Mesothelial cell of epicardium (in vitro differentiated cells): ENCODE results near the gene TPPP. TPM values are rescaled to one million over a fixed set of nuclear protein-coding genes. Genes with fewer than 3 reads are reported as not detected.
"Not testable (repeated sequence)": the region's sequence is repeated elsewhere in the genome, so short reads cannot be mapped to it uniquely, and the experiment has no call there.

Experiments used
- DNase-seq, 2 experiments: peaks; one replicate each; pipeline ENCODE4 v3.0.0; 2021; ENCODE audit warnings: low spot score in 2 of 2; ENCODE audit not compliant: unreplicated experiment in 2 of 2
- H3K27ac Mint-ChIP-seq: 2 replicates; pipeline ENCODE4 v1.8.0; 2021; ENCODE audit warnings: mixed read lengths
- H3K27me3 Mint-ChIP-seq: 2 replicates; pipeline ENCODE4 v1.8.0; 2021; ENCODE audit warnings: low read depth, mixed read lengths
- H3K36me3 Mint-ChIP-seq: 2 replicates; pipeline ENCODE4 v1.8.0; 2021; ENCODE audit warnings: mixed read lengths
- H3K4me1 Mint-ChIP-seq: 2 replicates; pipeline ENCODE4 v1.8.0; 2021; ENCODE audit warnings: mixed read lengths
- H3K4me3 Mint-ChIP-seq: 2 replicates; pipeline ENCODE4 v1.8.0; 2021; ENCODE audit warnings: mild to moderate bottlenecking, moderate library complexity, mixed read lengths
- H3K9me3 Mint-ChIP-seq: 2 replicates; pipeline ENCODE4 v1.8.0; 2021; ENCODE audit warnings: mixed read lengths
- CTCF ChIP-seq: fragments of 200-600 bp; sonication (generic); IDR thresholded peaks from one replicate; pipeline ENCODE4 v1.5.0; 2021; ENCODE audit warnings: antibody characterized with exemption; ENCODE audit not compliant: unreplicated experiment
- total RNA-seq: library from RNA; stranded (reverse); gene quantifications from 3 replicates; pipeline ENCODE4 v1.2.1, GENCODE V29; 2021

The TPPP gene
- total RNA-seq, 1 donor from 2014 or later: 0.16 TPM

GRCh38 chr5:636951-637350, 56.2 kb downstream of the TPPP start:
- peaks cover 24% of the 10 kb centered on the region for H3K36me3 Mint-ChIP-seq
- DNase-seq: no peak
- H3K27ac Mint-ChIP-seq: no peak overlapping the region
- no peaks in the 10 kb centered on the region for H3K4me1 Mint-ChIP-seq
- no peaks in the 10 kb centered on the region for H3K27me3 Mint-ChIP-seq
- H3K4me3 Mint-ChIP-seq: no peak overlapping the region
- no peak for TF ChIP-seq CTCF
- H3K9me3 Mint-ChIP-seq: no peaks in the 10 kb centered on the region

- no peaks in the 10 kb centered on the region for H3K4me1 Mint-ChIP-seq
- H3K4me3 Mint-ChIP-seq: no peak overlapping the region
- no peak for TF ChIP-seq CTCF
- no peaks in the 10 kb centered on the region for H3K27me3 Mint-ChIP-seq
- no peak overlapping the region for H3K27ac Mint-ChIP-seq
- H3K9me3 Mint-ChIP-seq: no peaks in the 10 kb centered on the region
- DNase-seq: no peak
- peaks cover 24% of the 10 kb centered on the region for H3K36me3 Mint-ChIP-seq
Observed at GRCh38 chr5:635306-636055, 57.7 kb downstream of the TPPP start.

- no peak for DNase-seq
- no peaks in the 10 kb centered on the region for H3K4me1 Mint-ChIP-seq
- TF ChIP-seq CTCF: no peak
- peaks cover 24% of the 10 kb centered on the region for H3K36me3 Mint-ChIP-seq
- H3K27me3 Mint-ChIP-seq: no peaks in the 10 kb centered on the region
- H3K4me3 Mint-ChIP-seq: no peak overlapping the region
- H3K27ac Mint-ChIP-seq: no peak overlapping the region
- H3K9me3 Mint-ChIP-seq: no peaks in the 10 kb centered on the region
Observed at GRCh38 chr5:634191-634590, 59.0 kb downstream of the TPPP start.

- no peaks in the 10 kb centered on the region for H3K4me1 Mint-ChIP-seq
- TF ChIP-seq CTCF: no peak
- no peaks in the 10 kb centered on the region for H3K9me3 Mint-ChIP-seq
- no peak for DNase-seq
- H3K27me3 Mint-ChIP-seq: no peaks in the 10 kb centered on the region
- no peak overlapping the region for H3K27ac Mint-ChIP-seq
- no peak overlapping the region for H3K4me3 Mint-ChIP-seq
- peaks cover 27% of the 10 kb centered on the region for H3K36me3 Mint-ChIP-seq
Observed at GRCh38 chr5:633501-633955, 59.6 kb downstream of the TPPP start.

- not testable (repeated sequence) for H3K27me3 Mint-ChIP-seq, H3K4me1 Mint-ChIP-seq, H3K9me3 Mint-ChIP-seq, H3K4me3 Mint-ChIP-seq, H3K27ac Mint-ChIP-seq, DNase-seq
- peaks cover 21% of the 10 kb centered on the region for H3K36me3 Mint-ChIP-seq
Observed at GRCh38 chr5:628351-629205, 64.6 kb downstream of the TPPP start.

GRCh38 chr5:627840-628239, 65.3 kb downstream of the TPPP start:
- Mint-ChIP-seq H3K27ac (no peak overlapping the region), H3K4me3 (no peak overlapping the region), H3K36me3 (peaks cover 23% of the 10 kb centered on the region), H3K27me3 (no peaks in the 10 kb centered on the region), H3K4me1 (no peaks in the 10 kb centered on the region), H3K9me3 (no peaks in the 10 kb centered on the region)
- no peak for DNase-seq
- TF ChIP-seq CTCF: no peak
